Testis (tissue), 2 donors: ENCODE measurements around the gene MAN1A2.

ENCODE experiments used
- CTCF ChIP-seq, 3 experiments: fragments of 450-650 bp in 2 of 3; fragments of 200-600 bp in 1 of 3; sonication (generic) in 1 of 3; IDR thresholded peaks; one replicate each; pipeline ENCODE4 v1.5.1; 2016 to 2019; ENCODE audit warnings: antibody characterized with exemption in 3 of 3, mild to moderate bottlenecking in 2 of 3, moderate library complexity in 1 of 3
- POLR2A ChIP-seq: fragments of 450-650 bp; IDR thresholded peaks from one replicate; pipeline ENCODE4 v1.6.1; 2017; ENCODE audit warnings: antibody characterized with exemption, mild to moderate bottlenecking, moderate library complexity

GRCh38 chr1:117529683-117530082 lies 162.4 kb downstream of the MAN1A2 start:
- TF ChIP-seq CTCF (IDR thresholded peaks at IDR 0.05) = no peak
- TF ChIP-seq POLR2A = no peak
